ENCODE data around the gene OR10V1.

The OR10V1 gene

GRCh38 chr11:59756558-59756840 lies 42.9 kb upstream of the OR10V1 start:
- Histone ChIP-seq H3K36me3 (ENCODE audit: insufficient read depth, low read length) (no peaks in the 10 kb centered on the region), H3K9me3 (ENCODE audit: insufficient read depth, low read length, severe bottlenecking) (no peaks in the 10 kb centered on the region), H3K79me2 (ENCODE audit: insufficient read depth, low read length) (no peaks in the 10 kb centered on the region), H3K4me1 (ENCODE audit: insufficient read depth, low read length) (peaks cover 23% of the 10 kb centered on the region), H4K20me1 (ENCODE audit: insufficient read depth, low read length) (peaks cover 3% of the 10 kb centered on the region; the same call in 1 of the 2 replicates), H3K4me3 (ENCODE audit: low read depth in 1 of 2, low read length in 2 of 2) (no peak overlapping the region), H2AFZ (ENCODE audit: low read depth, low read length) (no peak overlapping the region), H3K4me2 (ENCODE audit: insufficient read depth, low read length) (no peak overlapping the region), H3K27me3 (ENCODE audit: insufficient read depth, low read length, poor library complexity) (peaks cover 2% of the 10 kb centered on the region), H3K9ac (ENCODE audit: low read depth, low read length) (no peak overlapping the region), H3K27ac (ENCODE audit: low read length) (no peak overlapping the region)
- no peak for ATAC-seq (ENCODE audit: insufficient read depth, low read depth)
- no peak for TF ChIP-seq EZH2 (IDR thresholded peaks at IDR 0.05; ENCODE audit: borderline replicate concordance, low read depth, low read length, severe bottlenecking)
- TF ChIP-seq CTCF (IDR thresholded peaks at IDR 0.05; ENCODE audit: borderline replicate concordance, extremely low read depth, low read length, poor library complexity, severe bottlenecking): no peak
- DNase-seq: no peak

GRCh38 chr11:59755701-59756557 lies 42.3 kb upstream of the OR10V1 start:
- H3K9ac ChIP-seq (ENCODE audit: low read depth, low read length): peak overlapping the region; percentile 36
- H3K4me1 ChIP-seq (ENCODE audit: insufficient read depth, low read length): peaks cover 23% of the 10 kb centered on the region
- no peak overlapping the region for H3K27ac ChIP-seq (ENCODE audit: low read length)
- no peaks in the 10 kb centered on the region; the same call in 1 of the 2 replicates for H4K20me1 ChIP-seq (ENCODE audit: insufficient read depth, low read length)
- TF ChIP-seq EZH2 (IDR thresholded peaks at IDR 0.05; ENCODE audit: borderline replicate concordance, low read depth, low read length, severe bottlenecking) (no peak), CTCF (IDR thresholded peaks at IDR 0.05; ENCODE audit: borderline replicate concordance, extremely low read depth, low read length, poor library complexity, severe bottlenecking) (no peak)
- no peaks in the 10 kb centered on the region for H3K9me3 ChIP-seq (ENCODE audit: insufficient read depth, low read length, severe bottlenecking)
- no peaks in the 10 kb centered on the region for H3K79me2 ChIP-seq (ENCODE audit: insufficient read depth, low read length)
- ATAC-seq (ENCODE audit: insufficient read depth, low read depth) (0 out of 3 replicates have a peak, but pooled peaks have one; percentile 6), DNase-seq (peak; percentile 16)
- H3K27me3 ChIP-seq (ENCODE audit: insufficient read depth, low read length, poor library complexity): peaks cover 2% of the 10 kb centered on the region
- H2AFZ ChIP-seq (ENCODE audit: low read depth, low read length): peak overlapping the region; percentile 76
- peak overlapping the region; percentile 91 for H3K4me2 ChIP-seq (ENCODE audit: insufficient read depth, low read length)
- no peaks in the 10 kb centered on the region for H3K36me3 ChIP-seq (ENCODE audit: insufficient read depth, low read length)
- peak overlapping the region; percentile 26 to 77; a peak in 3 of 4 replicates for H3K4me3 ChIP-seq (ENCODE audit: low read depth in 1 of 2, low read length in 2 of 2)

GRCh38 chr11:59754859-59755700 lies 41.4 kb upstream of the OR10V1 start, which contains the start of gene STX3:
TSS of gene STX3 (plus strand) at chr11:59755376. CDS start at chr11:59755606, 230 bp downstream.
- H3K4me2 ChIP-seq (ENCODE audit: insufficient read depth, low read length): peak within 1 kb of the TSS; percentile 91
- peak within 1 kb of the TSS; percentile 36 for H3K9ac ChIP-seq (ENCODE audit: low read depth, low read length)
- H3K27me3 ChIP-seq (ENCODE audit: insufficient read depth, low read length, poor library complexity): peaks cover 2% of the 10 kb centered on the region
- peak within 1 kb of the TSS; percentile 14; the same call in 1 of the 2 replicates for H3K27ac ChIP-seq (ENCODE audit: low read length)
- no peak for TF ChIP-seq CTCF (IDR thresholded peaks at IDR 0.05; ENCODE audit: borderline replicate concordance, extremely low read depth, low read length, poor library complexity, severe bottlenecking)
- no peak for TF ChIP-seq EZH2 (IDR thresholded peaks at IDR 0.05; ENCODE audit: borderline replicate concordance, low read depth, low read length, severe bottlenecking)
- H3K4me1 ChIP-seq (ENCODE audit: insufficient read depth, low read length): peaks cover 23% of the 10 kb centered on the region
- DNase-seq (peak; percentile 46), ATAC-seq (ENCODE audit: insufficient read depth, low read depth) (peak; percentile 77)
- no peaks in the 10 kb centered on the region for H3K36me3 ChIP-seq (ENCODE audit: insufficient read depth, low read length)
- no peaks in the 10 kb centered on the region for H3K79me2 ChIP-seq (ENCODE audit: insufficient read depth, low read length)
- peak within 1 kb of the TSS; percentile 76 for H2AFZ ChIP-seq (ENCODE audit: low read depth, low read length)
- no peaks in the 10 kb centered on the region for H3K9me3 ChIP-seq (ENCODE audit: insufficient read depth, low read length, severe bottlenecking)
- H3K4me3 ChIP-seq (ENCODE audit: low read depth in 1 of 2, low read length in 2 of 2): peak within 1 kb of the TSS; percentile 26 to 77; a peak in 3 of 4 replicates
- H4K20me1 ChIP-seq (ENCODE audit: insufficient read depth, low read length): no peaks in the 10 kb centered on the region; the same call in 1 of the 2 replicates
